ENCODE measurements around the gene AWAT1. TPM values are rescaled to one million over a fixed set of nuclear protein-coding genes. Genes with fewer than 3 reads are reported as not detected.

Gene AWAT1
- not detected for total RNA-seq (2021; ENCODE audit: unreplicated experiment)
- not detected for polyA plus RNA-seq (2012; ENCODE audit: insufficient read length)
- not detected for Bru-seq, nascent RNA
- BruChase-seq, experiment 1, labeled RNA remaining after a 2-hour chase: not detected
- not detected for BruChase-seq, experiment 2, labeled RNA remaining after a 6-hour chase
- long read RNA-seq: 0 reads

GRCh38 chrX:70234355-70234754, at the start of gene AWAT1:
TSS of gene AWAT1 (plus strand) at chrX:70234655. CDS start at chrX:70234696, 41 bp downstream.
- no peak within 1 kb of the TSS for H3K4me3 ChIP-seq (ENCODE audit: low read depth in 2 of 2, low read length in 2 of 2)
- in situ Hi-C loops (cut with HindIII; ENCODE audit: low pct_unique_long_range_greater_than_20kb, low sequenced_read_pairs): no loop called here
- ChIA-PET CTCF (no interaction called here), POLR2A (no interaction called here)
- intact Hi-C loops (cut with micrococcal nuclease; ENCODE audit: unreplicated experiment): no loop called here
- H3K27me3 ChIP-seq (ENCODE audit: control insufficient read depth, insufficient read depth, low read length): no peaks in the 10 kb centered on the region
- no peaks in the 10 kb centered on the region for H3K36me3 ChIP-seq (ENCODE audit: control insufficient read depth, insufficient read depth, low read length)
- DNase-seq (ENCODE audit: low read depth, low spot score) (no peak), ATAC-seq (no peak)
- TF ChIP-seq CTCF (IDR thresholded peaks at IDR 0.05): no peak
- TF ChIP-seq POLR2AphosphoS5 (IDR thresholded peaks at IDR 0.05; ENCODE audit: low read depth, low read length): no peak
- no peak for TF ChIP-seq REST (IDR thresholded peaks at IDR 0.05; ENCODE audit: insufficient read depth in 1 of 2, low read depth in 2 of 2, low read length in 1 of 2)
- TF ChIP-seq SIN3A (IDR thresholded peaks at IDR 0.05; ENCODE audit: borderline replicate concordance, insufficient read depth, low read depth, low read length): no peak
- no peak within 1 kb of the TSS for H3K27ac ChIP-seq (ENCODE audit: low read length)
- no peaks in the 10 kb centered on the region for H3K4me1 ChIP-seq (ENCODE audit: control insufficient read depth, insufficient read depth, low read length)
- no peaks in the 10 kb centered on the region for H3K9me3 ChIP-seq (ENCODE audit: control insufficient read depth, insufficient read depth, low read depth, low read length)
- no TSS peak for BruUV-seq (replicated peaks)

GRCh38 chrX:70190225-70190624, 44.2 kb upstream of the AWAT1 start:
- ChIA-PET CTCF (no interaction called here), POLR2A (no interaction called here)
- Histone ChIP-seq H3K36me3 (ENCODE audit: control insufficient read depth, insufficient read depth, low read length) (no peaks in the 10 kb centered on the region), H3K9me3 (ENCODE audit: control insufficient read depth, insufficient read depth, low read depth, low read length) (no peaks in the 10 kb centered on the region; the same call in 1 of the 2 replicates), H3K27ac (ENCODE audit: low read length) (no peak overlapping the region), H3K4me1 (ENCODE audit: control insufficient read depth, insufficient read depth, low read length) (no peaks in the 10 kb centered on the region), H3K27me3 (ENCODE audit: control insufficient read depth, insufficient read depth, low read length) (no peaks in the 10 kb centered on the region), H3K4me3 (ENCODE audit: low read depth in 2 of 2, low read length in 2 of 2) (no peak overlapping the region)
- DNase-seq (ENCODE audit: low read depth, low spot score): no peak
- in situ Hi-C loops (cut with HindIII; ENCODE audit: low pct_unique_long_range_greater_than_20kb, low sequenced_read_pairs) (no loop called here), intact Hi-C loops (cut with micrococcal nuclease; ENCODE audit: unreplicated experiment) (no loop called here)
- ATAC-seq: no peak
- TF ChIP-seq SIN3A (IDR thresholded peaks at IDR 0.05; ENCODE audit: borderline replicate concordance, insufficient read depth, low read depth, low read length): no peak
- TF ChIP-seq REST (IDR thresholded peaks at IDR 0.05; ENCODE audit: insufficient read depth in 1 of 2, low read depth in 2 of 2, low read length in 1 of 2): no peak
- TF ChIP-seq POLR2AphosphoS5 (IDR thresholded peaks at IDR 0.05; ENCODE audit: low read depth, low read length): no peak
- no peak for TF ChIP-seq CTCF (IDR thresholded peaks at IDR 0.05)
- no peak for TF ChIP-seq TCF7L2 (IDR thresholded peaks at IDR 0.05; ENCODE audit: low read depth, low read length)
- no TSS peak for BruUV-seq (replicated peaks)
